ENCODE measurements around the gene ATXN1. TPM values are rescaled to one million over a fixed set of nuclear protein-coding genes. Genes with fewer than 3 reads are reported as not detected.
"Not testable (repeated sequence)": the region's sequence is repeated elsewhere in the genome, so short reads cannot be mapped to it uniquely, and the experiment has no call there.

The ATXN1 gene
- total and polyA plus RNA-seq, 7 donors = 1.3 to 50.9 (median 21.6) TPM

DNA sequence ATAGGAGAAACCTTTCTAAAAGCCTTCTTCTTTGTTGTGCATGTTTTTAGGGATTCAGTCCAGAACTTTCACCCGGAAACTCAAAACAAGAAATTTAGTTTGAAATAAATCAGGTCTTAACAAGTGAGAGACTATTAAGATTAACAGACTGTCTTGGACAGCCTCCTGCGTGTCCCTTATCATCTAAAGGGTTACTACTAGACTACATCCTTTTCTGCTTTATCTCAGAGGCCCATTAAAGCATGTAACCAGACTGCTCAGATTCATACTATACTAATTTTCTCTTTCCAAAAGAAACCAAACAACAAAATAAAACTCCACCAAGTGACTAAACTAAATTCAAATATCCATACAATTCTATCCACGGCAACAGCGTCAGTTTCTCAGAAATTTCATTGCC lies 349.1 kb downstream of the ATXN1 start:
- WGBS, 3 donors = 88 to 95% (median 92%) methylated on average over 4 of the region's 4 CpGs
- Histone ChIP-seq H3K4me1 (peaks cover 7% of the 10 kb centered on the region), H3K27ac (no peak overlapping the region), H3K9me3 (no peaks in the 10 kb centered on the region), H3K4me3 (no peak overlapping the region), H3K27me3 (ENCODE audit: insufficient read depth in 3 of 3, low read length in 2 of 3) (no peaks in the 10 kb centered on the region), H3K36me3 (ENCODE audit: insufficient read depth in 1 of 2, low read depth in 1 of 2) (no peaks in the 10 kb centered on the region)
- ATAC-seq (no peak), DNase-seq (no peak)
- intact Hi-C loops (cut with DNase I) = no loop called here
- TF ChIP-seq, protein P1, sequence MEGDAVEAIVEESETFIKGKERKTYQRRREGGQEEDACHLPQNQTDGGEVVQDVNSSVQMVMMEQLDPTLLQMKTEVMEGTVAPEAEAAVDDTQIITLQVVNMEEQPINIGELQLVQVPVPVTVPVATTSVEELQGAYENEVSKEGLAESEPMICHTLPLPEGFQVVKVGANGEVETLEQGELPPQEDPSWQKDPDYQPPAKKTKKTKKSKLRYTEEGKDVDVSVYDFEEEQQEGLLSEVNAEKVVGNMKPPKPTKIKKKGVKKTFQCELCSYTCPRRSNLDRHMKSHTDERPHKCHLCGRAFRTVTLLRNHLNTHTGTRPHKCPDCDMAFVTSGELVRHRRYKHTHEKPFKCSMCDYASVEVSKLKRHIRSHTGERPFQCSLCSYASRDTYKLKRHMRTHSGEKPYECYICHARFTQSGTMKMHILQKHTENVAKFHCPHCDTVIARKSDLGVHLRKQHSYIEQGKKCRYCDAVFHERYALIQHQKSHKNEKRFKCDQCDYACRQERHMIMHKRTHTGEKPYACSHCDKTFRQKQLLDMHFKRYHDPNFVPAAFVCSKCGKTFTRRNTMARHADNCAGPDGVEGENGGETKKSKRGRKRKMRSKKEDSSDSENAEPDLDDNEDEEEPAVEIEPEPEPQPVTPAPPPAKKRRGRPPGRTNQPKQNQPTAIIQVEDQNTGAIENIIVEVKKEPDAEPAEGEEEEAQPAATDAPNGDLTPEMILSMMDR (IDR thresholded peaks at IDR 0.05) = no peak

DNA sequence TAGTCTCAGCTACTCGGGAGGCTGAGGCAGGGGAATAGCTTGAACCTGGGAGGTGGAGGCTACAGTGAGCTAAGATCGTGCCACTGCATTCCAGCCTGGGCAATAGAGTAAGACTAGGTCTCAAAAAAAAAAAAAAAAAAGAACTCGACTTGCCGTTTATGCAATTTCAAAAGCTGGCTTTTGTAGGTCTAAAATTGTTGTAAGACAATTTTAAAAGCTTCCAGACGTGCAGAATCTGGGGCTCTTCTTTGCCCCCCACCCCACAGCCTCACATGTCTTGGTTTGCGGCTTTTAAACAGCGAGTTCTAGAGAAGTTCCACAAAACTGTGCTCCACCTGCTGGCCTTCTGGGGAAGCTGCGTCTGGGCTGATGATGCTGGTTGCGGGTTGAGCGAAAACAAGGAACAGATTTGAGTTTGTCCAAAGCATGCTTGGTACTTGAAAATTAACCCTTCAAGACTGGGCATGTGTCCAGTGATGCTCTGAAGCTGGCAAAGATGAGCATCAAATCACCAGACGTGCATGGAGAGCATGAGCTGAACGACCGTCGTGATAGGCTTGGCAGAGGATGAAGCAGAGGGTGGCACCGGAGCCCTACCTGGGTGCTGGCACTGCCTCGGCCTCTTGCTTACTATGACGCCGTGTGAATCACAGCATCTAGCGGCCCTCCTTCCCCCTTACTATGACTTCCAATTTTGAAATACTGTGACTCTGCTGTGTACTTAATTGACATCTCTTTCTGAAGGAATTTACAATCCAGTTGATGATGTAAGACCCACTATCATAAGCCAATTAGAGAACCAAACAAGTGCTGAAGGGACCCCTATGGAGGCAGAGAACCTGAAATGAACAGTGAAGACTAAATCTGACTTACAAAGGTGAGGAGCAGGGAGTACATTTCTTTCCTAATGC lies 351.5 kb downstream of the ATXN1 start:
- DNase-seq = peak; percentile 47 to 70
- H3K27ac ChIP-seq = no peak overlapping the region
- no peaks in the 10 kb centered on the region for H3K9me3 ChIP-seq
- H3K27me3 ChIP-seq (ENCODE audit: insufficient read depth in 3 of 3, low read length in 2 of 3) = no peaks in the 10 kb centered on the region
- TF ChIP-seq, protein P1 (IDR thresholded peaks at IDR 0.05) = peak; percentile 70
- H3K4me1 ChIP-seq = peaks cover 7% of the 10 kb centered on the region
- no peak overlapping the region for H3K4me3 ChIP-seq
- intact Hi-C loops (cut with DNase I) = loop anchor here (1.0 to 5.0 kb wide), 2 partner anchors 77 kb away; no protein-coding TSS in a partner anchor
- WGBS, 3 donors = 38 to 52% (median 48%) methylated on average over 19 of the region's 19 CpGs
- H3K36me3 ChIP-seq (ENCODE audit: insufficient read depth in 1 of 2, low read depth in 1 of 2) = no peaks in the 10 kb centered on the region
- ATAC-seq = peak; percentile 57 to 90 (median 84)

DNA sequence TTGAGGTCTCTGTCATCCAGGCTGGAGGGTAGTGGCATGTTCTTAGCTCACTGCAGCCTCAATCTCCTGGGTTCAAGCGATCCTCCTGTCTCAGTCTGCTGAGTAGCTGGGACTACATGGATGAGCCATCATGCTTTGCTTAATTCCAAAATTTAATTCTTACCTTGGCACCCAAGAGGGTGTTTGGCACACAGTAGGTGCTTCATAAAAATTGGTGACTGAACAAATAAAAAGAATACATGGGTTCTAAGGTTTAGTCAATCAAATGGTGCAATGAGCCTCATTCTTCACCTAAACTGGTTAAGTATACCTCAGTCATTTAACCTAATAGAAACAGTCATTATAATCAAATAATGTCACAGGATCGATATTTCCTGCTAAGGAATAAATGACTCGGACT lies 352.5 kb downstream of the ATXN1 start:
- Histone ChIP-seq H3K27me3 (ENCODE audit: insufficient read depth in 3 of 3, low read length in 2 of 3) (no peaks in the 10 kb centered on the region), H3K36me3 (ENCODE audit: insufficient read depth in 1 of 2, low read depth in 1 of 2) (no peaks in the 10 kb centered on the region), H3K4me3 (no peak overlapping the region), H3K27ac (no peak overlapping the region), H3K9me3 (no peaks in the 10 kb centered on the region), H3K4me1 (peaks cover 6% of the 10 kb centered on the region)
- DNase-seq (no peak), ATAC-seq (no peak)
- TF ChIP-seq, protein P1 (IDR thresholded peaks at IDR 0.05) = no peak
- 96 to 98% (median 97%) methylated on average over 3 of the region's 3 CpGs for WGBS, 3 donors
- intact Hi-C loops (cut with DNase I) = loop anchor here (1.0 to 5.0 kb wide), 2 partner anchors 76 kb away; no protein-coding TSS in a partner anchor

DNA sequence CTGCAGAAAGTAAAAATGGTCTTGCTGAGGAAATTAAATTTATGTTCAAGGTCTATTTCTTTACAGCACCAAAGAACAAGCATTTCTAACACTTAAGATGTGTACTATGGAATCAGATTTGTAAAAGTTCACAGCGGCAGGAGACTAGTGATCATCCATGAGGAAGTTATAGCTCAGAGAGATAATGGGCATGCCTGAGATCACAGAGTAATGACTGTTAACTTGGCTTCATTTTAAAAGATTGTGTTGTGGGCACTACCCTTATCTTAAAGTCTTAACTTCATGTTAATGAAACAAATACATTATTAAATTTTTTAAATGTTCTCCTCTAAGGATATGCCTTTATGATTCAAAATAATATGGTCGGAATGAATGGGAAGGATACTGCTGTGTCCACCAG lies 354.3 kb downstream of the ATXN1 start:
- Histone ChIP-seq H3K27ac (no peak overlapping the region), H3K36me3 (ENCODE audit: insufficient read depth in 1 of 2, low read depth in 1 of 2) (no peaks in the 10 kb centered on the region), H3K27me3 (ENCODE audit: insufficient read depth in 3 of 3, low read length in 2 of 3) (no peaks in the 10 kb centered on the region), H3K4me3 (no peak overlapping the region), H3K9me3 (no peaks in the 10 kb centered on the region), H3K4me1 (peaks cover 4% of the 10 kb centered on the region)
- TF ChIP-seq, protein P1 (IDR thresholded peaks at IDR 0.05) = no peak
- intact Hi-C loops (cut with DNase I) = loop anchor here in 1 of 2 donors (5.0 kb wide), 1 partner anchor 75 kb away; no protein-coding TSS in a partner anchor
- DNase-seq (no peak), ATAC-seq (no peak)
- 94 to 98% (median 94%) methylated on average over 2 of the region's 2 CpGs for WGBS, 3 donors

DNA sequence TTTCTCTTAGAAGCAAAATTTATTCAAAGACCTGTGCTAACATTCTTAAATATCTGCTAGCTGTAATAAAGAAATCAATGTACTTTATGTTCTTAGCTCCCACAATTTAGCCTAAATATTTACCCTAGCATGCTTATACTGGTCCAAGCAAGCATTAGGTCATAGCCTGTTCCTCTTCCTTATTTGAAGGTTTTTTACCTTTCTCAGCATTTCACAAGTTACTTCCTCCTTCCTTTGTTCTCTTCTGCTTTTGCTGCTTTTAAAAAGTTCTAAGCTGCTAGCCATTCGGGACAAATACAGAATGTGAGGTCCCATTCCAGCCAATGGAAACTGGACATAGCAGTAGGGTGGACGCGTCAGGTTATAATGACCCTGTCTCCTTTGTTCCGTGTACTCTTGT lies 354.7 kb downstream of the ATXN1 start:
- not testable (repeated sequence) for H3K36me3 ChIP-seq (ENCODE audit: insufficient read depth in 1 of 2, low read depth in 1 of 2); H3K9me3 ChIP-seq; H3K27ac ChIP-seq; ATAC-seq; DNase-seq; H3K4me1 ChIP-seq; H3K4me3 ChIP-seq; H3K27me3 ChIP-seq (ENCODE audit: insufficient read depth in 3 of 3, low read length in 2 of 3)
- intact Hi-C loops (cut with DNase I) = loop anchor here in 1 of 2 donors (5.0 kb wide), 1 partner anchor 74 kb away; no protein-coding TSS in a partner anchor
- 88 to 94% (median 90%) methylated on average over 4 of the region's 4 CpGs for WGBS, 3 donors

Measured in psoas muscle (tissue), 8 donors.